Mucosa of descending colon (tissue), 3 donors: ENCODE measurements around the gene ZSWIM6. TPM values are rescaled to one million over a fixed set of nuclear protein-coding genes. Genes with fewer than 3 reads are reported as not detected.
"Not testable (repeated sequence)": the region's sequence is repeated elsewhere in the genome, so short reads cannot be mapped to it uniquely, and the experiment has no call there.

ENCODE experiments used
- ATAC-seq: fragments of 200-7000 bp; cut with Tn5 transposase; one replicate; pipeline ENCODE4 v1.9.1; 2020; ENCODE audit warnings: mild to moderate bottlenecking, moderate library complexity
- DNase-seq, 3 donors: peaks; one replicate each; pipeline ENCODE4 v3.0.0-alpha.2; 2020
- H3K36me3 ChIP-seq: fragments of 200-600 bp; one replicate; pipeline ENCODE4 v1.8.0; 2021; ENCODE audit warnings: low read depth, mild to moderate bottlenecking
- H3K4me1 ChIP-seq: fragments of 200-600 bp; one replicate; pipeline ENCODE4 v1.8.0; 2021; ENCODE audit warnings: low read depth, mild to moderate bottlenecking
- H3K4me3 ChIP-seq: fragments of 200-600 bp; one replicate; pipeline ENCODE4 v1.8.0; 2021; ENCODE audit warnings: mild to moderate bottlenecking
- H3K9me3 ChIP-seq: fragments of 200-600 bp; one replicate; pipeline ENCODE4 v1.8.0; 2021; ENCODE audit warnings: mild to moderate bottlenecking
- intact Hi-C, 2 donors: fragments of 100-400 bp; cut with DNase I in 1 of 2; cut with micrococcal nuclease in 1 of 2; formaldehyde crosslinking; loops; one replicate each; pipeline versions ENCODE4 v1.11.0 to v1.11.1; 2022; cut with DNase I, micrococcal nuclease
- total RNA-seq, 3 donors: library from RNA; stranded (reverse); fragmentation: NEBNext Ultra II Directional in 2 of 3; extraction: Animal tissue kit (Norgen Biotek cat#: 25700) in 2 of 3; gene quantifications; one replicate each; pipeline versions ENCODE4 v1.2.1 to v1.2.4, GENCODE V29; 2021 to 2023
- TF ChIP-seq, protein P1 (sequence below): fragments of 200-600 bp; IDR thresholded peaks from one replicate; pipeline ENCODE4 v1.8.0; 2022; ENCODE audit warnings: antibody characterized with exemption, mild to moderate bottlenecking
- donor health status: DM: no; HTN: no; CAD: no; lungs with moderate emphysema.
- donor health status: DM: no; HTN: no; CAD: no.
- donor health status: DM: no; HTN: yes; CAD: no.

Gene ZSWIM6
- total RNA-seq, 3 donors from 2014 or later = 26.2 to 39.4 (median 27.8) TPM

DNA sequence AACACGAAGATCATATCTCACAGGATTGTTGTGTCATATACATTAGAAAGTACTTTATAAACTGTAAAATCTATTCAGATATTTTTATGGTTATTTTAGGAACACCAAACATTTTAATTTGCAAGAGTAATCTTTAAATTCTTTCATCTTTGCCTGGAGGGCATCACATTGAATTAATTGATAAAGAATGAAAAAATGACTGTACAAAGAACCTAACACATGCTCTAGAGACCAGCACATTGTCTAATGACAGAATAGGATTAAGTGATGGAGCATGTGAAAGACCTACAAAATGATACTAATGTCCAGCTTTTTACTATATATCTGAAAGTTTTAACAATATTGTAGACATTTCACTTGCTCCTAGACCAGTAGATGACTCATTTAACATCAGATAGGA is 88.0 kb downstream of the ZSWIM6 start:
- DNase-seq = no peak
- TF ChIP-seq, protein P1, sequence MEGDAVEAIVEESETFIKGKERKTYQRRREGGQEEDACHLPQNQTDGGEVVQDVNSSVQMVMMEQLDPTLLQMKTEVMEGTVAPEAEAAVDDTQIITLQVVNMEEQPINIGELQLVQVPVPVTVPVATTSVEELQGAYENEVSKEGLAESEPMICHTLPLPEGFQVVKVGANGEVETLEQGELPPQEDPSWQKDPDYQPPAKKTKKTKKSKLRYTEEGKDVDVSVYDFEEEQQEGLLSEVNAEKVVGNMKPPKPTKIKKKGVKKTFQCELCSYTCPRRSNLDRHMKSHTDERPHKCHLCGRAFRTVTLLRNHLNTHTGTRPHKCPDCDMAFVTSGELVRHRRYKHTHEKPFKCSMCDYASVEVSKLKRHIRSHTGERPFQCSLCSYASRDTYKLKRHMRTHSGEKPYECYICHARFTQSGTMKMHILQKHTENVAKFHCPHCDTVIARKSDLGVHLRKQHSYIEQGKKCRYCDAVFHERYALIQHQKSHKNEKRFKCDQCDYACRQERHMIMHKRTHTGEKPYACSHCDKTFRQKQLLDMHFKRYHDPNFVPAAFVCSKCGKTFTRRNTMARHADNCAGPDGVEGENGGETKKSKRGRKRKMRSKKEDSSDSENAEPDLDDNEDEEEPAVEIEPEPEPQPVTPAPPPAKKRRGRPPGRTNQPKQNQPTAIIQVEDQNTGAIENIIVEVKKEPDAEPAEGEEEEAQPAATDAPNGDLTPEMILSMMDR = no peak
- Histone ChIP-seq H3K36me3 (no peaks in the 10 kb centered on the region), H3K4me3 (no peak overlapping the region), H3K9me3 (no peaks in the 10 kb centered on the region), H3K4me1 (no peaks in the 10 kb centered on the region)
- ATAC-seq = no peak
- intact Hi-C loops = no loop called here

DNA sequence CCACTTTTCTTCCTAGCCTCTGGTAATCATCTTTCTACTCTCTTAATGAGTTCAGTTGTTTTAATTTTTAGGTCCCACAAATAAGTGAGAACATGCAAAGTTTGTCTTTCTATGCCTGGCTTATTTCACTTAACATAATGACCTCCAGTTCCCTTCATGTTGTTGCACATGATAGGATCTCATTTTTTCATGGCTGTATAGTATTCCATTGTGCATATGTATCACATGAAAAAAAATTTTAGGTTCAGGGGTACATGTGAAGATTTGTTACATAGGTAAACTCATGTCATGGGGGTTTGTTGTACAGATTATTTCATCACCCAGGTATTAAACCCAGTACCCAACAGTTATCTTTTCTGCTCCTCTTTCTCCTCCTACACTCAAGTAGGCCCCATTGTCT is 89.2 kb downstream of the ZSWIM6 start:
- H3K4me1 ChIP-seq, ATAC-seq, H3K9me3 ChIP-seq, DNase-seq, H3K4me3 ChIP-seq, intact Hi-C loops, H3K36me3 ChIP-seq: not testable (repeated sequence)

DNA sequence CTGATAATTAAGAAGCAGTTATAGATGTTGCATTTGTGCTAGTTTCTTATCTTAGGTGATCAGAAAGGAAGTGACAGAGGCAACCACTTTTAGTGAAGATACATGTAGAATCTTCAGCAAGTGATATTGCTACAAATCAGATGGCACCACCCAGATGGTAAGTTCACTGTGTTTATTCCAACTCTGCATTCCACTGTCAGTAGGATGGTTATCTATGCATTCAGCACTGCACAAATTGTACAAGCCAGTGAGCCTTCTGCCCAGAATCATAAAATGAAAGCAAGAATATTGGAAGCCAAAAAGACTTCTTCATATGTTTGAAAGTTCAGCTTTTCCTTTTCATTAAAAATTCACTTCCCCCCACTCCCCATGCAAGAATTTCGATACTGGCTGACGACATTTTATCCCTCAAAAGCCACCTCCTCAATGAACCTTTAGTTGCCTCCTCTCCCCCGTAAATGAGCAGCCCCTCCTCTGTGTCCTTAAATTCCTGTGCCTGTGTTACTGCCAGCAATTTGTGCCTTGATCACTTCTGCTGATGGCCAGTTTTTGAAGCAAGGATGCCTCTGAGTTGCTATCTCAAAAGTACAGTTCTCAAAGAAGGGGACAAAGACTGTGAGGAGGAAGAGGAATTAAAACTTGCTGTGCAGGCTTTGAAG is 91.6 kb downstream of the ZSWIM6 start:
- Histone ChIP-seq H3K9me3 (no peaks in the 10 kb centered on the region), H3K4me3 (no peak overlapping the region), H3K4me1 (no peaks in the 10 kb centered on the region), H3K36me3 (no peaks in the 10 kb centered on the region)
- DNase-seq = no peak
- no peak for ATAC-seq
- TF ChIP-seq, protein P1 = no peak
- intact Hi-C loops = no loop called here

DNA sequence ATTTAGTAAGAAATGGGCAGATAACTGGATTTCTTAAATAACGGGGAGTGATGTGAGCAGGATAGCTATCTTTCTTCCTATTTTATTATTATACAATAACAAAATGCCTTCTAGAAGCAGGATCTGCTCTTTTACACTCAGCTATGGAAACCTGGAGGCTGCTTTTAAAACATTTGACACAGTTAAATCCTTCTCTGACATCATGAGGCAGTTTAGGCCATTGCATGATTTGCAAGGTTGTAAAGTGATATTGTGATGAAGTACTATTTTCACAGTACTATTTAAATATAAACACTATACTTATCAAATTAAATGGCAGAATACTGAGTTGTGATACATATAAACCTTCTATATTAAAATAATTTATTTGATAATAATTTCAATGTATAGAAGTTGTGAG is 93.9 kb downstream of the ZSWIM6 start:
- H3K4me3 ChIP-seq = no peak overlapping the region
- ATAC-seq = no peak
- no peak for DNase-seq
- H3K36me3 ChIP-seq = no peaks in the 10 kb centered on the region
- intact Hi-C loops = no loop called here
- H3K9me3 ChIP-seq = no peaks in the 10 kb centered on the region
- no peaks in the 10 kb centered on the region for H3K4me1 ChIP-seq
- TF ChIP-seq, protein P1 = no peak

DNA sequence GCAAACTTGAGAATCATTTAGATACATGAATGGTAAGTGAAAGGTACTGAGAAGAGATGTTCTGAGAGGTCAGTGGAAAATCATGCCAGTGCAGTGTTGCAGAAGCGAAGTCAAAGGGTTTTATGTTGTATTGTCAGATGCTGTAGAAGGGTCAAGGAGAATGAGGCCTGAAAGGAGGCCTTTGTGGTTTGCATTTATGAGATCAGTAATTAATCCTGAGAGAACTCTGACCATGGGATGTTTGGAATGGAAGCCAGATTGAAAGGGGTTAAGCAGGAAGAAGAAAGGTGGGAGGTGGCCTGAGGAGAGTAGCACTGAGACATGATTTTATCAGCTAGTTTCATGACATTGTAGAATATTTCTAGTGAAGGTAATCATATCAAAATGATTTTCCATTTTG is 97.8 kb downstream of the ZSWIM6 start:
- DNase-seq = no peak
- Histone ChIP-seq H3K9me3 (no peaks in the 10 kb centered on the region), H3K36me3 (no peaks in the 10 kb centered on the region), H3K4me3 (no peak overlapping the region), H3K4me1 (peaks cover 6% of the 10 kb centered on the region)
- no peak for ATAC-seq
- intact Hi-C loops = loop anchor here in 1 of 2 donors (10.0 kb wide), 1 partner anchor 495 kb away; no protein-coding TSS in a partner anchor
- TF ChIP-seq, protein P1 = no peak

DNA sequence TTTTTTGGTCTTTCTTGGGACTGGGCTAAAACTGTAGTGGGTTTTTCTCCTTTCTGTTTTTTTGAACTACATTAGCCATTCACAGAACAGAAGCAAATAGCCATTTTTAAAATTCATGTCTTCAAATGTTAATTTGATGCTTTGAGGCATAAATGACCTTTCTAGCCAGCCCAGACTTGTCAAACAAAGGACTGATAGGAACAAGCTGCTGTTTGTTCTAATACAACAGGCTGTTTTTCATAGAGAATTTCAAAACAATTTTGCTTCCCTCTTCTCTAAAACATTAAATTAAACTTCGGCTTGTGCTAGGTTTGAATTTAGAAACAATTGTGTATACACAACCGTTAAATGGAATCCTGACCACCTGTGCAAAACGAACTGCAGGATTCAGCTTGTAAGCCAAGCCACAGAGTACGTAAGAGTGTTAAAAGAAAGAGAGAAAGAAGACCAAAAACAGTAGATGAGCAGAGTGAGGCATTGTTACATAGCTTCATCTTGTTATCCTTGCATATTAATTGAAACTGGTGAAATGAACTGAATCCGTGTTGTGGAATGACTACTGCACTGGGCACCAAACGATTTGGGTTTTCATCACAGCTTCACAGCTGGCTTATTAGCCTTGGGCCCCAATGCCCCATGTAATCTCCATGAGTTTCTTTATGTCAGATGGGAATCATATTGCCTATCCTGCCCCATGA is 100.0 kb downstream of the ZSWIM6 start:
- TF ChIP-seq, protein P1 = no peak
- Histone ChIP-seq H3K9me3 (no peaks in the 10 kb centered on the region), H3K4me3 (no peak overlapping the region), H3K4me1 (peaks cover 6% of the 10 kb centered on the region), H3K36me3 (no peaks in the 10 kb centered on the region)
- DNase-seq (no peak), ATAC-seq (peak; percentile 13)
- intact Hi-C loops = loop anchor here in 1 of 2 donors (10.0 kb wide), 1 partner anchor 497 kb away; no protein-coding TSS in a partner anchor
